Loucy (cell line): Measurements from ENCODE around the gene NAALADL2.
"Not testable (repeated sequence)": the region's sequence is repeated elsewhere in the genome, so short reads cannot be mapped to it uniquely, and the experiment has no call there.

Experiments used
- H2AFZ ChIP-seq: fragments of 200-600 bp; sonication (generic); 2 replicates; pipeline ENCODE4 v1.6.0; 2016; ENCODE audit warnings: antibody characterized with exemption, mild to moderate bottlenecking, low read length, moderate library complexity
- H3F3A ChIP-seq: fragments of 200-600 bp; 2 replicates; pipeline ENCODE4 v1.6.0; 2016; ENCODE audit warnings: antibody characterized with exemption, low read depth, mild to moderate bottlenecking
- H3K27me3 ChIP-seq: fragments of 200-600 bp; sonication (generic); 2 replicates; pipeline ENCODE4 v1.6.1; 2014; ENCODE audit warnings: low read length, mild to moderate bottlenecking; ENCODE audit not compliant: insufficient read depth, poor library complexity, severe bottlenecking
- H3K36me3 ChIP-seq: fragments of 200-600 bp; sonication (generic); 2 replicates; pipeline ENCODE4 v1.6.1; 2016; ENCODE audit warnings: low read length; ENCODE audit not compliant: insufficient read depth
- H3K4me1 ChIP-seq: fragments of 200-600 bp; sonication (generic); 2 replicates; pipeline ENCODE4 v1.5.1; 2014; ENCODE audit warnings: low read length, mild to moderate bottlenecking; ENCODE audit not compliant: insufficient read depth, poor library complexity, severe bottlenecking
- H3K4me2 ChIP-seq: fragments of 200-600 bp; sonication (generic); 2 replicates; pipeline ENCODE4 v1.6.0; 2014; ENCODE audit warnings: antibody characterized with exemption, low read length, low read depth, mild to moderate bottlenecking; ENCODE audit not compliant: poor library complexity, severe bottlenecking
- H3K4me3 ChIP-seq: fragments of 200-600 bp; sonication (generic); 2 replicates; pipeline ENCODE4 v1.5.1; 2014; ENCODE audit warnings: low read length, mild to moderate bottlenecking, mixed read lengths; ENCODE audit not compliant: poor library complexity, severe bottlenecking
- H3K79me2 ChIP-seq: fragments of 200-600 bp; sonication (generic); 2 replicates; pipeline ENCODE4 v1.6.1; 2014; ENCODE audit warnings: low read length; ENCODE audit not compliant: insufficient read depth
- H3K9ac ChIP-seq: fragments of 200-600 bp; sonication (generic); 2 replicates; pipeline ENCODE4 v1.6.0; 2014; ENCODE audit warnings: mild to moderate bottlenecking, low read depth, low read length, moderate library complexity; ENCODE audit not compliant: poor library complexity, severe bottlenecking
- H3K9me2 ChIP-seq: fragments of 200-600 bp; sonication (generic); replicated peaks from 2 replicates; pipeline ENCODE4 v1.6.1; 2016; ENCODE audit warnings: low read depth, low read length, mixed read lengths
- H3K9me3 ChIP-seq: fragments of 200-600 bp; sonication (generic); 2 replicates; pipeline ENCODE4 v1.6.1; 2014; ENCODE audit warnings: mild to moderate bottlenecking, antibody characterized with exemption, low read length, low read depth; ENCODE audit not compliant: insufficient read depth
- H4K20me1 ChIP-seq: fragments of 200-600 bp; sonication (generic); 2 replicates; pipeline ENCODE4 v1.6.0; 2014; ENCODE audit warnings: antibody characterized with exemption, low read length, mild to moderate bottlenecking; ENCODE audit not compliant: insufficient read depth, poor library complexity, severe bottlenecking
- CTCF ChIP-seq: fragments of 200-600 bp; sonication (generic); conservative IDR thresholded peaks from 2 replicates; pipeline ENCODE4 v1.5.1; 2014; ENCODE audit warnings: mild to moderate bottlenecking, antibody characterized with exemption, low read length
- EZH2phosphoT487 ChIP-seq: fragments of 200-600 bp; IDR thresholded peaks from 2 replicates; pipeline ENCODE4 v1.6.1; 2018; ENCODE audit warnings: antibody characterized with exemption, mild to moderate bottlenecking, moderate library complexity, borderline replicate concordance

NAALADL2 gene

GRCh38 chr3:175777495-175777894 lies 918.4 kb downstream of the NAALADL2 start:
- no peak overlapping the region for H2AFZ ChIP-seq
- no peak overlapping the region for H3K4me3 ChIP-seq
- H3K9me2 ChIP-seq: no peaks in the 10 kb centered on the region
- no peak for TF ChIP-seq CTCF
- TF ChIP-seq EZH2phosphoT487: no peak
- no peak overlapping the region for H3K9ac ChIP-seq
- H3K4me1 ChIP-seq: no peaks in the 10 kb centered on the region
- no peaks in the 10 kb centered on the region for H4K20me1 ChIP-seq
- H3K36me3 ChIP-seq: no peaks in the 10 kb centered on the region
- no peaks in the 10 kb centered on the region for H3F3A ChIP-seq
- no peaks in the 10 kb centered on the region for H3K27me3 ChIP-seq
- H3K4me2 ChIP-seq: no peak overlapping the region
- no peaks in the 10 kb centered on the region for H3K79me2 ChIP-seq
- H3K9me3 ChIP-seq: no peaks in the 10 kb centered on the region

DNA sequence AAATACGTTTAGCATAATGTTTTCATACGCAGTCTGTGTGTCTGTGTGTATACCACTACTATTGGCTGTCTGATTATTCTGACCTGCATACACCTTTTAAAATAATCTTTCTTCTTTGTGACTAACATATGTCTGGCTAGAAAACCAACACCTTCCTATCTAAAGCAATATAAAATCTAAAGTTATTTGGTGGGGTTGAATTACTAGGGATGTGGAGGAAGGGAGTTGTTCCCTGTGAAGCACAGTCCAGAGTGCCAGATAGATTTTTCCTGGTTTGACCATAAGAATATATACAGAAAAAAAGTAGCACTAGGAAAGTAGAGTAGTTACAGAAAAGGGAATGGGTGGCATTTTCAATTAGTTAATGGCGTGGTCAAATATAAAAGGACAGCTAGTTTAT lies 918.8 kb downstream of the NAALADL2 start:
- no peaks in the 10 kb centered on the region for H3K9me3 ChIP-seq
- no peaks in the 10 kb centered on the region for H3K4me1 ChIP-seq
- no peaks in the 10 kb centered on the region for H4K20me1 ChIP-seq
- H3K79me2 ChIP-seq: no peaks in the 10 kb centered on the region
- TF ChIP-seq CTCF (no peak), EZH2phosphoT487 (no peak)
- no peaks in the 10 kb centered on the region for H3F3A ChIP-seq
- no peak overlapping the region for H2AFZ ChIP-seq
- H3K4me3 ChIP-seq: no peak overlapping the region
- no peak overlapping the region for H3K4me2 ChIP-seq
- no peak overlapping the region for H3K9ac ChIP-seq
- H3K27me3 ChIP-seq: no peaks in the 10 kb centered on the region
- no peaks in the 10 kb centered on the region for H3K36me3 ChIP-seq
- no peaks in the 10 kb centered on the region for H3K9me2 ChIP-seq

- Histone ChIP-seq H3K4me1 (no peaks in the 10 kb centered on the region), H3K4me2 (no peak overlapping the region), H3K27me3 (no peaks in the 10 kb centered on the region), H4K20me1 (no peaks in the 10 kb centered on the region), H3K36me3 (no peaks in the 10 kb centered on the region), H3K9me3 (no peaks in the 10 kb centered on the region), H2AFZ (no peak overlapping the region), H3K4me3 (no peak overlapping the region), H3K9ac (no peak overlapping the region), H3K79me2 (no peaks in the 10 kb centered on the region), H3F3A (no peaks in the 10 kb centered on the region), H3K9me2 (no peaks in the 10 kb centered on the region)
- TF ChIP-seq CTCF (no peak), EZH2phosphoT487 (no peak)
Measured at GRCh38 chr3:175778994-175779393, 919.9 kb downstream of the NAALADL2 start.

DNA sequence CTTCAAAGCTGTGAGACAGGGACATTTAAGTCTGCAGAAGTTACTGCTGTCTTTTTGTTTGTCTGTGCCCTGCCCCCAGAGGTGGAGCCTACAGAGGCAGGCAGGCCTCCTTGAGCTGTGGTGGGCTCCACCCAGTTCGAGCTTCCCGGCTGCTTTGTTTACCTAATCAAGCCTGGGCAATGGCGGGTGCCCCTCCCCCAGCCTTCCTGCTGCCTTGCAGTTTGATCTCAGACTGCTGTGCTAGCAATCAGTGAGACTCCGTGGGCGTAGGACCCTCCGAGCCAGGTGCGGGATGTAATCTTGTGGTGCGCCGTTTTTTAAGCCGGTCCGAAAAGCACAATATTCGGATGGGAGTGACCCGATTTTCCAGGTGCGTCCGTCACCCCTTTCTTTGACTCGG lies 928.0 kb downstream of the NAALADL2 start:
- H3K27me3 ChIP-seq, H2AFZ ChIP-seq, H3K4me3 ChIP-seq, H3K36me3 ChIP-seq, H3K9me2 ChIP-seq, H3K9me3 ChIP-seq, H3K4me2 ChIP-seq, H3K79me2 ChIP-seq, H3F3A ChIP-seq, H3K4me1 ChIP-seq, H3K9ac ChIP-seq, H4K20me1 ChIP-seq: not testable (repeated sequence)
